ENCODE data around the gene TMEM121B.

The TMEM121B gene

GRCh38 chr22:17087498-17088131, 33.5 kb downstream of the TMEM121B start:
- DNase-seq: no peak

- no peak for DNase-seq
Observed at GRCh38 chr22:17086788-17087497, 34.2 kb downstream of the TMEM121B start.

- DNase-seq: no peak
Observed at GRCh38 chr22:17086296-17086695, 34.9 kb downstream of the TMEM121B start.

- no peak for DNase-seq
Observed at GRCh38 chr22:17085277-17086181, 35.6 kb downstream of the TMEM121B start.

GRCh38 chr22:17084554-17085276, 36.4 kb downstream of the TMEM121B start, which contains the start of gene IL17RA:
IL17RA (plus strand) TSS chr22:17085000; CDS start chr22:17085092, 92 bp downstream.
- DNase-seq: peak; percentile 90

GRCh38 chr22:17083811-17084441, 37.2 kb downstream of the TMEM121B start:
- no peak for DNase-seq

GRCh38 chr22:17083255-17083654, 37.9 kb downstream of the TMEM121B start:
- DNase-seq: no peak

- DNase-seq: no peak
Observed at GRCh38 chr22:17079572-17079971, 41.6 kb downstream of the TMEM121B start.

- no peak for DNase-seq
Observed at GRCh38 chr22:17077255-17077654, 43.9 kb downstream of the TMEM121B start.

GRCh38 chr22:17074648-17075002, 46.5 kb downstream of the TMEM121B start:
- DNase-seq: no peak

- no peak for DNase-seq
Observed at GRCh38 chr22:17072877-17073276, 48.3 kb downstream of the TMEM121B start.
